LNCAP (cell line): Measurements from ENCODE around the gene MALT1.

Experiments
- CTCF ChIP-seq: fragments of 450-650 bp; IDR thresholded peaks from 2 replicates; pipeline ENCODE4 v1.5.1; 2017; ENCODE audit warnings: mild to moderate bottlenecking

Gene MALT1

GRCh38 chr18:58800582-58800981 is 129.3 kb downstream of the MALT1 start:
- TF ChIP-seq CTCF: no peak

GRCh38 chr18:58802959-58803358 is 131.7 kb downstream of the MALT1 start:
- TF ChIP-seq CTCF: no peak

GRCh38 chr18:58803978-58804377 is 132.7 kb downstream of the MALT1 start:
- no peak for TF ChIP-seq CTCF
